H1 (cell line): ENCODE measurements around the gene WASHC3. TPM values are rescaled to one million over a fixed set of nuclear protein-coding genes. Genes with fewer than 3 reads are reported as not detected.

ENCODE experiments used
- KDM1A ChIP-seq: fragments of 200-600, 300-600 bp; sonication (generic); IDR thresholded peaks from 2 replicates; pipeline ENCODE4 v1.7.1; 2016; ENCODE audit warnings: mild to moderate bottlenecking, low read length, borderline replicate concordance
- KDM5A ChIP-seq: fragments of 200-600 bp; IDR thresholded peaks from 2 replicates; pipeline ENCODE4 v1.7.1; 2012; ENCODE audit warnings: mild to moderate bottlenecking, low read length, inconsistent platforms, mixed read lengths
- RFX5 ChIP-seq: IDR thresholded peaks from 2 replicates; pipeline ENCODE4 v1.6.1; 2011; ENCODE audit warnings: low read depth, low read length, improper control_type of control experiment, borderline replicate concordance
- SIX5 ChIP-seq: IDR thresholded peaks from 2 replicates; pipeline ENCODE4 v1.6.1; 2011; ENCODE audit warnings: mild to moderate bottlenecking, low read depth, low read length
- SP2 ChIP-seq: IDR thresholded peaks from 2 replicates; pipeline ENCODE4 v1.6.1; 2012; ENCODE audit warnings: mild to moderate bottlenecking, low read length, inconsistent platforms
- SRF ChIP-seq: IDR thresholded peaks from 2 replicates; pipeline ENCODE4 v1.6.1; 2011; ENCODE audit warnings: mild to moderate bottlenecking, low read depth, low read length, moderate library complexity
- YY1 ChIP-seq: IDR thresholded peaks from 2 replicates; pipeline ENCODE4 v1.6.1; 2011; ENCODE audit warnings: low read depth, mild to moderate bottlenecking, low read length
- polyA plus RNA-seq, 7 experiments: library from polyadenylated mRNA; depleted of rRNA in 3 of 7; stranded (reverse) in 5 of 7; unstranded in 2 of 7; fragments of >200 nt in 5 of 7; fragments of 200-250 nt in 2 of 7; gene quantifications; 1 replicate in 5 of 7; 2 replicates in 1 of 7; 4 replicates in 1 of 7; pipeline versions ENCODE4 v1.2.1 to v1.2.3, GENCODE V29; 2011 to 2013; ENCODE audit warnings: missing spikeins in 2 of 7, mixed read lengths in 2 of 7
- total RNA-seq: library from RNA; stranded (reverse); fragmentation: NEBNext Ultra II Directional; extraction: Animal tissue kit (Norgen Biotek cat#: 25700); gene quantifications from 2 replicates; pipeline ENCODE4 v1.2.1, GENCODE V29; 2021

WASHC3 gene
- total and polyA plus RNA-seq, 2 of the 8 experiments (the other 6 are each of a cell fraction or from before 2014, with no cell fraction given): 7.4 to 8.3 TPM

DNA sequence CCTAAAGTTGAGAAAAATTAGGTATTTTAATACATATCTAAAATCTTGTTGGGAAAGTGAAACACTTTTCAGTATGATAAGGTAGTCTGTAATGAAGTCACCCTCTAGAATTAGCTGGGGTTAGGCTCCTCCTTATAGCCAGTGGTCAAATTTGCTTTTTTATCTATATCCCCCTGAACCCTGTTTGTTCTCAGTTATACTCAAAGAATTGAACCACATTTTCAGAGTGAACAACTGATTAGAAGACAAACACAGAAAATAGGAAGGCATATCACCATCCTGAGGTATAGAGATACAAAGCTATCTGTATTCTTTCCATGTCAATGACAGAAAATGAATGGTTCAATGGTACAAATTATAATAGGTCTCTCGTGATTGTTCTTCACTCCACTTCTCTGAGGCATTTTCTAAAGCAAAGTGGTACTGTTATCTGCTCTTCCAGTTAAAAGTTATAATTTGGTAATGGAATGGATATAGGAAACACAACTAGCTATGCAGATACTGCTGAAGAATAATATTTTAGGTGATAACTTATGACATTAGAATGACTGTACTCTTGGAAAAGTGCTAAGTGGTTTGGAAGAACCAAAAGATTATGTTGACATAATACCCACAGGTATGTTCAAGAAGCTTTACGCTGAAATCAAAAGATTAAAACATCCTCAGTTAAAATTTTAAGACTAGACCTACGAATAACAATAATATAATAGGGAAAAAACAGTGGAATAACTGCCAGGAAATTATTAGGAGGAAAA, 27.6 kb downstream of the WASHC3 start (continued):
- no peak for TF ChIP-seq SIX5
- no peak for TF ChIP-seq YY1
- no peak for TF ChIP-seq KDM1A
- no peak for TF ChIP-seq SRF
- no peak for TF ChIP-seq RFX5
- no peak for TF ChIP-seq KDM5A
- TF ChIP-seq SP2: no peak
